Heart left ventricle (tissue), 13 donors: Measurements from ENCODE around the gene AIP.

Source experiments
- POLR2A ChIP-seq, 2 donors: fragments of 450-650 bp; IDR thresholded peaks; one replicate each; pipeline ENCODE4 v1.6.1; 2017; ENCODE audit warnings: antibody characterized with exemption in 2 of 2, mild to moderate bottlenecking in 2 of 2, moderate library complexity in 2 of 2
- TF ChIP-seq, protein P1 (sequence below), 12 donors: fragments of 200-600 bp; sonication (generic) in 4 of 12; IDR thresholded peaks; one replicate each; pipeline versions ENCODE4 v1.5.0 to v1.8.0; 2018 to 2022; ENCODE audit warnings: antibody characterized with exemption in 12 of 12, mild to moderate bottlenecking in 5 of 12
- donor health status: ischemic (EF 13 %, LVEDD 7.1; RV severe dilation, severe dysfunction).
- donor health status: DM: no; HTN: yes; CAD: no.
- donor health status: DM: no; HTN: no; CAD: no.
- donor health status: ischemic (EF 25% LVEDD 6.9; RV normal size, moderate dysfunction).
- donor health status: ischemic (EF 25% LVEDD 5.7; RV mildly dilated, moderate dysfunction).
- donor health status: ischemic (EF 35%, LVEDD 5.7; RV mildly dilated, moderate dysfunction).
- donor health status: nonischemic (EF 11% LVEDD 7.7; RV severe dilation, severe dysfunction).
- donor health status: DM: yes; HTN: yes; CAD: no.
- donor health status: PGD.
- donor health status: ischemic (EF 29% LVEDD 5.4; RV normal size, mild dysfunction).
- donor health status: nonischemic (EF 23%, LVEDD 6.1; RV moderate dilation, normal function).

DNA sequence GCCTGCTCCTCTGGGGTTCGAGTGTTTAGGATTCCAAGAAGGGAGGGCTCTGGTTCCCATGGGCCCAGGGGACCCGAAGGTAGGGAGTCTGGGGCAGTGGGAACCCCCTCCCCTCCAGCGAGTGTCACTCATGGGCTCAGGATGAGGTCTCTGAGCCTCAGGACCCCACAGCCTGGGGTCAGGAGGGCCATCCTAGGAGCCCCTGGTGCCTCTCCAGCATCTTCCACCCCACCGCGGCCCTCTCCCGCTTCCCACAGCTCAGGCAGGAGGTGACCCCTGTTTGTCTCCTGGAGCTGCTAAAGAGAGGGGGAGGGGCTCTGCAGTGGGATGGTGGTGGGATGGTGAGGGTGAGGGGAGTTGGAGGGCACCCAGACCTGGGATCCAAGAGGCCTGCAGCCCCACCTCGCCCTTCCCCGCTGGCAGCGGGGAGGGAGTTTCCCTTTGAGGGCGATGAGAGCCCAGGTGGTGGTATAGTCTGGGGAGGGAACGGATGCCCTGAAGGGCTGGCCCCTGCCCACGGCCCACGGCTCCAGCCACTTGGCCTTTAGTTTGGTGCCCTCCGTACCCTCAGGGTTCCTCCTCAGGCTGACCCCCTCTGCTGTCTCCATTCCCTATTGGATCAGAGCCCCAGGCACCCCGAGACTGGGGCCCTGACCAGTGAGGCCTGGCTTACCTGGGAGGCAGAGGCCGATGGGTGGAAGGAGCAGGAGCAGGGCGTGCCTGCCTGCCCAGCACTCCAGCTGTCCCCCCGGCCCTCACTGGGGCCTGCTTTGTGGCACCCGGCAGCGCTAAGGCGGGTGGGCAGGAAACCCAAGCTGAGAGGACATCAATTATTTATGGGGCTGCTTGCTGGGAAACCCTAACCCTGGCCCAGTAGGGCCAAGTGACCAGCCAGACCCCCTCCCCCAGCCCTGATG is 28.8 kb upstream of the AIP start:
- TF ChIP-seq, protein P1, sequence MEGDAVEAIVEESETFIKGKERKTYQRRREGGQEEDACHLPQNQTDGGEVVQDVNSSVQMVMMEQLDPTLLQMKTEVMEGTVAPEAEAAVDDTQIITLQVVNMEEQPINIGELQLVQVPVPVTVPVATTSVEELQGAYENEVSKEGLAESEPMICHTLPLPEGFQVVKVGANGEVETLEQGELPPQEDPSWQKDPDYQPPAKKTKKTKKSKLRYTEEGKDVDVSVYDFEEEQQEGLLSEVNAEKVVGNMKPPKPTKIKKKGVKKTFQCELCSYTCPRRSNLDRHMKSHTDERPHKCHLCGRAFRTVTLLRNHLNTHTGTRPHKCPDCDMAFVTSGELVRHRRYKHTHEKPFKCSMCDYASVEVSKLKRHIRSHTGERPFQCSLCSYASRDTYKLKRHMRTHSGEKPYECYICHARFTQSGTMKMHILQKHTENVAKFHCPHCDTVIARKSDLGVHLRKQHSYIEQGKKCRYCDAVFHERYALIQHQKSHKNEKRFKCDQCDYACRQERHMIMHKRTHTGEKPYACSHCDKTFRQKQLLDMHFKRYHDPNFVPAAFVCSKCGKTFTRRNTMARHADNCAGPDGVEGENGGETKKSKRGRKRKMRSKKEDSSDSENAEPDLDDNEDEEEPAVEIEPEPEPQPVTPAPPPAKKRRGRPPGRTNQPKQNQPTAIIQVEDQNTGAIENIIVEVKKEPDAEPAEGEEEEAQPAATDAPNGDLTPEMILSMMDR (IDR thresholded peaks at IDR 0.05) = no peak
- no peak for TF ChIP-seq POLR2A (IDR thresholded peaks at IDR 0.05)
